ENCODE results near the gene PRXL2A. TPM values are rescaled to one million over a fixed set of nuclear protein-coding genes. Genes with fewer than 3 reads are reported as not detected.

The PRXL2A gene
- total and polyA plus RNA-seq, 10 of the 15 experiments (the other 5 are each of a cell fraction or from before 2014, with no cell fraction given) = 2.8 to 15.6 (median 11.1) TPM

- TF ChIP-seq MTA2 (IDR thresholded peaks at IDR 0.05; ENCODE audit: low read depth) (no peak), TCF7 (IDR thresholded peaks at IDR 0.05; ENCODE audit: borderline replicate concordance) (no peak), LARP7 (IDR thresholded peaks at IDR 0.05) (no peak), ELK1 (IDR thresholded peaks at IDR 0.05; ENCODE audit: low read depth, low read length) (no peak), ZZZ3 (IDR thresholded peaks at IDR 0.05; ENCODE audit: control insufficient read depth, insufficient read length, low read depth) (no peak), RELA (IDR thresholded peaks at IDR 0.05; ENCODE audit: borderline replicate concordance, partially characterized antibody) (no peak), CREB1 (IDR thresholded peaks at IDR 0.05; ENCODE audit: low read depth) (no peak)
- TF ChIP-seq, protein P1, sequence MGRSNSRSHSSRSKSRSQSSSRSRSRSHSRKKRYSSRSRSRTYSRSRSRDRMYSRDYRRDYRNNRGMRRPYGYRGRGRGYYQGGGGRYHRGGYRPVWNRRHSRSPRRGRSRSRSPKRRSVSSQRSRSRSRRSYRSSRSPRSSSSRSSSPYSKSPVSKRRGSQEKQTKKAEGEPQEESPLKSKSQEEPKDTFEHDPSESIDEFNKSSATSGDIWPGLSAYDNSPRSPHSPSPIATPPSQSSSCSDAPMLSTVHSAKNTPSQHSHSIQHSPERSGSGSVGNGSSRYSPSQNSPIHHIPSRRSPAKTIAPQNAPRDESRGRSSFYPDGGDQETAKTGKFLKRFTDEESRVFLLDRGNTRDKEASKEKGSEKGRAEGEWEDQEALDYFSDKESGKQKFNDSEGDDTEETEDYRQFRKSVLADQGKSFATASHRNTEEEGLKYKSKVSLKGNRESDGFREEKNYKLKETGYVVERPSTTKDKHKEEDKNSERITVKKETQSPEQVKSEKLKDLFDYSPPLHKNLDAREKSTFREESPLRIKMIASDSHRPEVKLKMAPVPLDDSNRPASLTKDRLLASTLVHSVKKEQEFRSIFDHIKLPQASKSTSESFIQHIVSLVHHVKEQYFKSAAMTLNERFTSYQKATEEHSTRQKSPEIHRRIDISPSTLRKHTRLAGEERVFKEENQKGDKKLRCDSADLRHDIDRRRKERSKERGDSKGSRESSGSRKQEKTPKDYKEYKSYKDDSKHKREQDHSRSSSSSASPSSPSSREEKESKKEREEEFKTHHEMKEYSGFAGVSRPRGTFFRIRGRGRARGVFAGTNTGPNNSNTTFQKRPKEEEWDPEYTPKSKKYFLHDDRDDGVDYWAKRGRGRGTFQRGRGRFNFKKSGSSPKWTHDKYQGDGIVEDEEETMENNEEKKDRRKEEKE (IDR thresholded peaks at IDR 0.05) = no peak
- TF ChIP-seq, protein P2, sequence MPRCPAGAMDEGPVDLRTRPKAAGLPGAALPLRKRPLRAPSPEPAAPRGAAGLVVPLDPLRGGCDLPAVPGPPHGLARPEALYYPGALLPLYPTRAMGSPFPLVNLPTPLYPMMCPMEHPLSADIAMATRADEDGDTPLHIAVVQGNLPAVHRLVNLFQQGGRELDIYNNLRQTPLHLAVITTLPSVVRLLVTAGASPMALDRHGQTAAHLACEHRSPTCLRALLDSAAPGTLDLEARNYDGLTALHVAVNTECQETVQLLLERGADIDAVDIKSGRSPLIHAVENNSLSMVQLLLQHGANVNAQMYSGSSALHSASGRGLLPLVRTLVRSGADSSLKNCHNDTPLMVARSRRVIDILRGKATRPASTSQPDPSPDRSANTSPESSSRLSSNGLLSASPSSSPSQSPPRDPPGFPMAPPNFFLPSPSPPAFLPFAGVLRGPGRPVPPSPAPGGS (IDR thresholded peaks at IDR 0.05; ENCODE audit: borderline replicate concordance, insufficient read depth, low read depth, low read length, poor library complexity, severe bottlenecking) = no peak
- no peaks in the 10 kb centered on the region for H3K79me2 ChIP-seq (ENCODE audit: control insufficient read depth, insufficient read depth, low read length)
- no peak for ATAC-seq
- H3K27ac ChIP-seq (ENCODE audit: control insufficient read depth, insufficient read depth) = no peak overlapping the region
- FAIRE-seq = no peak
- H3K4me3 ChIP-seq = no peak overlapping the region
- in situ Hi-C loops (cut with MboI) = loop anchor here (5.0 to 10.0 kb wide), 3 partner anchors 54 to 476 kb away; no protein-coding TSS in a partner anchor
- H2AFZ ChIP-seq (ENCODE audit: control insufficient read depth, low read depth, low read length) = no peak overlapping the region
- no peak overlapping the region for H3K4me2 ChIP-seq (ENCODE audit: control insufficient read depth, insufficient read depth)
- H3K9me3 ChIP-seq (replicated peaks; ENCODE audit: control insufficient read depth, insufficient read depth, low read length) = peaks cover 3% of the 10 kb centered on the region; the same call in 1 of the 3 replicates
- peaks cover 22% of the 10 kb centered on the region for H3K4me1 ChIP-seq (ENCODE audit: control insufficient read depth, insufficient read depth, low read length)
- no peaks in the 10 kb centered on the region for H4K20me1 ChIP-seq (ENCODE audit: control insufficient read depth, insufficient read depth)
- no peaks in the 10 kb centered on the region for H3K27me3 ChIP-seq (replicated peaks in 1 of 2; ENCODE audit: control insufficient read depth in 2 of 2, insufficient read depth in 2 of 2, low read length in 1 of 2)
- no peak for DNase-seq (ENCODE audit: low read depth, low spot score)
- intact Hi-C loops (cut with micrococcal nuclease; ENCODE audit: unreplicated experiment) = no loop called here
- no peak overlapping the region for H3K9ac ChIP-seq (ENCODE audit: control insufficient read depth, insufficient read depth, low read length)
- SMC1A ChIA-PET (ENCODE audit: uncharacterized antibody, unreplicated experiment) = interaction anchor here (0.7 to 36.0 kb wide), 11 partner anchors 16 to 75 kb away, joined by 3 to 1038 read pairs (median 4); no protein-coding TSS in a partner anchor
- CTCF ChIA-PET = interaction anchor here (0.7 to 21.3 kb wide), 14 partner anchors 8 to 215 kb away, joined by 3 to 852 read pairs (median 3); no protein-coding TSS in a partner anchor
- BruUV-seq (replicated peaks) = no TSS peak
- RAD21 ChIA-PET (ENCODE audit: unreplicated experiment) = interaction anchor here (0.7 to 12.4 kb wide), 5 partner anchors 13 to 482 kb away, joined by 4 to 432 read pairs (median 11); no protein-coding TSS in a partner anchor
- 92% methylated on average over 4 of the region's 4 CpGs for WGBS (ENCODE audit: insufficient coverage, insufficient replicate concordance, low lambda C conversion rate, missing lambda C conversion rate)
- H3K36me3 ChIP-seq (ENCODE audit: control insufficient read depth in 2 of 2, insufficient read depth in 2 of 2, low read length in 1 of 2) = no peaks in the 10 kb centered on the region
- POLR2A ChIA-PET = interaction anchor here (0.8 to 3.1 kb wide), 6 partner anchors 9 to 56 kb away, joined by 3 to 29 read pairs (median 3); no protein-coding TSS in a partner anchor
Observed at GRCh38 chr10:80448209-80448942, 40.0 kb downstream of the PRXL2A start.

Data from GM12878 (cell line).